Activated T-cell treated with anti-CD3 and anti-CD28 coated beads, Interleukin-2, amount 50 U/mL, for 48 hours (primary cell): ENCODE data around the gene ATXN1.

Experiments used
- DNase-seq, 2 experiments: peaks; one replicate each; pipeline ENCODE4 v3.0.0-alpha.2; 2020

Gene ATXN1

GRCh38 chr6:16670617-16671051, 90.6 kb downstream of the ATXN1 start:
- no peak for DNase-seq

GRCh38 chr6:16670183-16670582, 91.1 kb downstream of the ATXN1 start:
- no peak for DNase-seq

- DNase-seq, result peak; percentile 74 to 77
Measured at GRCh38 chr6:16669227-16669626, 92.0 kb downstream of the ATXN1 start.

GRCh38 chr6:16667509-16667908, 93.8 kb downstream of the ATXN1 start:
- DNase-seq, result no peak

GRCh38 chr6:16665992-16666391, 95.3 kb downstream of the ATXN1 start:
- DNase-seq, result no peak

- no peak for DNase-seq
Measured at GRCh38 chr6:16665182-16665581, 96.1 kb downstream of the ATXN1 start.

- no peak for DNase-seq
Measured at GRCh38 chr6:16663901-16664300, 97.4 kb downstream of the ATXN1 start.

GRCh38 chr6:16660157-16660497, 101.1 kb downstream of the ATXN1 start:
- DNase-seq, result no peak

- no peak for DNase-seq
Measured at GRCh38 chr6:16659466-16660156, 101.6 kb downstream of the ATXN1 start.

- no peak for DNase-seq
Measured at GRCh38 chr6:16658348-16659034, 102.8 kb downstream of the ATXN1 start.

- no peak for DNase-seq
Measured at GRCh38 chr6:16657768-16658167, 103.5 kb downstream of the ATXN1 start.

- no peak for DNase-seq
Measured at GRCh38 chr6:16656451-16656850, 104.8 kb downstream of the ATXN1 start.

- DNase-seq, result no peak
Measured at GRCh38 chr6:16654701-16655100, 106.6 kb downstream of the ATXN1 start.

- DNase-seq, result no peak
Measured at GRCh38 chr6:16653226-16653625, 108.0 kb downstream of the ATXN1 start.

- DNase-seq, result no peak
Measured at GRCh38 chr6:16651871-16652270, 109.4 kb downstream of the ATXN1 start.

- no peak for DNase-seq
Measured at GRCh38 chr6:16649890-16650289, 111.4 kb downstream of the ATXN1 start.

- no peak for DNase-seq
Measured at GRCh38 chr6:16649241-16649640, 112.0 kb downstream of the ATXN1 start.

- no peak for DNase-seq
Measured at GRCh38 chr6:16648003-16648402, 113.3 kb downstream of the ATXN1 start.

- DNase-seq, result no peak
Measured at GRCh38 chr6:16647422-16647821, 113.8 kb downstream of the ATXN1 start.

GRCh38 chr6:16644540-16645250, 116.6 kb downstream of the ATXN1 start:
- DNase-seq, result no peak

- DNase-seq, result no peak
Measured at GRCh38 chr6:16639684-16640480, 121.4 kb downstream of the ATXN1 start.

- no peak for DNase-seq
Measured at GRCh38 chr6:16637635-16638034, 123.6 kb downstream of the ATXN1 start.
